Neuronal stem cell (in vitro differentiated cells): ENCODE measurements around the gene TBC1D12.

Experiments
- DNase-seq: peaks from one replicate; pipeline ENCODE4 v3.0.0-alpha.2; 2013; ENCODE audit warnings: low spot score
- H2AFZ ChIP-seq: one replicate; pipeline ENCODE4 v1.6.1; 2013; ENCODE audit warnings: mild to moderate bottlenecking, low read length, inconsistent platforms
- H2AK5ac ChIP-seq: 2 replicates; pipeline ENCODE4 v1.6.1; 2013; ENCODE audit warnings: low read depth, mild to moderate bottlenecking, inconsistent platforms, low read length, moderate library complexity, mixed read lengths
- H2BK120ac ChIP-seq: 2 replicates; pipeline ENCODE4 v1.6.1; 2013; ENCODE audit warnings: low read depth, mild to moderate bottlenecking, inconsistent platforms, low read length, moderate library complexity, mixed read lengths
- H2BK12ac ChIP-seq: one replicate; pipeline ENCODE4 v1.6.1; 2013; ENCODE audit warnings: low read length, inconsistent platforms
- H2BK15ac ChIP-seq: 2 replicates; pipeline ENCODE4 v1.6.1; 2013; ENCODE audit warnings: mild to moderate bottlenecking, low read length, inconsistent platforms, mixed read lengths
- H2BK5ac ChIP-seq: one replicate; pipeline ENCODE4 v1.6.1; 2013; ENCODE audit warnings: inconsistent platforms, mild to moderate bottlenecking, low read length, moderate library complexity
- H3K14ac ChIP-seq: one replicate; pipeline ENCODE4 v1.6.1; 2013; ENCODE audit warnings: low read length, inconsistent platforms
- H3K18ac ChIP-seq: 2 replicates; pipeline ENCODE4 v1.6.1; 2013; ENCODE audit warnings: low read length, inconsistent platforms
- H3K23ac ChIP-seq: 2 replicates; pipeline ENCODE4 v1.6.1; 2013; ENCODE audit warnings: low read depth, mild to moderate bottlenecking, mixed read lengths, low read length, inconsistent platforms; ENCODE audit not compliant: poor library complexity
- H3K27ac ChIP-seq: replicated peaks from 3 replicates; pipeline ENCODE4 v1.5.1; 2013; ENCODE audit warnings: low read length, inconsistent platforms
- H3K27me3 ChIP-seq, 3 experiments: 2 replicates each; pipeline ENCODE4 v1.6.1; 2013; ENCODE audit warnings: low read length in 3 of 3, mild to moderate bottlenecking in 2 of 3, inconsistent platforms in 1 of 3, low read depth in 1 of 3, mixed read lengths in 1 of 3, moderate library complexity in 1 of 3; ENCODE audit not compliant: control insufficient read depth in 3 of 3, insufficient read depth in 3 of 3
- H3K36me3 ChIP-seq, 2 donors: replicated peaks in 1 of 2; 2 replicates each; pipeline ENCODE4 v1.6.1; 2013; ENCODE audit warnings: low read length in 2 of 2; ENCODE audit not compliant: control insufficient read depth in 2 of 2, insufficient read depth in 2 of 2
- H3K4ac ChIP-seq: 2 replicates; pipeline ENCODE4 v1.6.1; 2013; ENCODE audit warnings: inconsistent platforms, mild to moderate bottlenecking, low read length, moderate library complexity
- H3K4me1 ChIP-seq, 2 donors: 1 replicate in 1 of 2; 2 replicates in 1 of 2; pipeline ENCODE4 v1.6.1; 2013; ENCODE audit warnings: low read length in 2 of 2, low read depth in 1 of 2; ENCODE audit not compliant: control insufficient read depth in 2 of 2, insufficient read depth in 1 of 2
- H3K4me2 ChIP-seq: one replicate; pipeline ENCODE4 v1.6.1; 2013; ENCODE audit warnings: mild to moderate bottlenecking, low read length, inconsistent platforms; ENCODE audit not compliant: insufficient read depth, poor library complexity, severe bottlenecking
- H3K4me3 ChIP-seq, 2 donors: 2 replicates each; pipeline ENCODE4 v1.5.1; 2013; ENCODE audit warnings: low read length in 2 of 2, mild to moderate bottlenecking in 2 of 2, inconsistent platforms in 1 of 2, moderate library complexity in 1 of 2
- H3K79me1 ChIP-seq: one replicate; pipeline ENCODE4 v1.6.1; 2013; ENCODE audit warnings: low read depth, mild to moderate bottlenecking, inconsistent platforms, low read length, moderate library complexity
- H3K9ac ChIP-seq: one replicate; pipeline ENCODE4 v1.6.1; 2013; ENCODE audit warnings: mild to moderate bottlenecking, low read depth, low read length, inconsistent platforms; ENCODE audit not compliant: poor library complexity
- H3K9me3 ChIP-seq, 2 donors: replicated peaks in 1 of 2; 2 replicates each; pipeline versions ENCODE3 to v1.6.1; 2013; ENCODE audit warnings: low read length in 2 of 2, mild to moderate bottlenecking in 2 of 2, inconsistent platforms in 1 of 2, low read depth in 1 of 2, mixed read lengths in 1 of 2, moderate library complexity in 1 of 2; ENCODE audit not compliant: control insufficient read depth in 2 of 2, insufficient read depth in 1 of 2
- H4K8ac ChIP-seq: one replicate; pipeline ENCODE4 v1.6.1; 2013; ENCODE audit warnings: low read depth, mild to moderate bottlenecking, inconsistent platforms, low read length, moderate library complexity
- H4K91ac ChIP-seq: one replicate; pipeline ENCODE4 v1.6.1; 2013; ENCODE audit warnings: low read length, low read depth, mild to moderate bottlenecking, inconsistent platforms; ENCODE audit not compliant: poor library complexity
- WGBS, 2 donors: extraction: QIAGEN DNeasy Blood & Tissue Kit; methylation state at CpG; one replicate each; pipeline ENCODE4 v1.1.7; 2013; ENCODE audit warnings: missing lambda C conversion rate in 2 of 2, mixed read lengths in 1 of 2; ENCODE audit not compliant: insufficient read length in 2 of 2, insufficient replicate concordance in 1 of 2; ENCODE audit errors: extremely low coverage in 2 of 2; 5-methylcytosine and 5-hydroxymethylcytosine counted together

The TBC1D12 gene

DNA sequence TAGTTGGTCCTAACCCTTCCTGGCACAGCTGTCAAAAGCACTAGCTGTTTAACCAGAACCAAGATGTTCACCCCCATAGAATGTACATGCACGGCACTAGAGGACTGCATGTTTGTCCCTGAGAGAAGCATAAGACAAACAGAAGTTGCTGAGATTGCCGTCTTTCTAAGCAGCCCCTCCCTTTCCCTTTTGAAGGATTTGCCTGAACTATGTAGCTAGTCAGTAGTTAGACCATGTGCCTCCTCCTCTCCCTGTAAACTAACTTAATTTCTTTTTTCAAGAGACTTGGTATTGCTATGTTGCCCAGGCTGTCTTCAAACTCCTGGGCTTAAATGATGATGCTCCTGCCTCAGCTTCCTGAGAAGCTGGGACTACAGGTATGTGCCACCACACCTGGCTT is 40.7 kb downstream of the TBC1D12 start:
- Histone ChIP-seq H2BK15ac (no peak overlapping the region), H3K79me1 (no peaks in the 10 kb centered on the region), H4K91ac (no peak overlapping the region), H3K9me3 (no peaks in the 10 kb centered on the region), H3K18ac (no peak overlapping the region), H3K36me3 (no peaks in the 10 kb centered on the region), H3K9ac (no peak overlapping the region), H3K4ac (no peak overlapping the region), H3K4me3 (no peak overlapping the region), H3K23ac (no peak overlapping the region), H3K27ac (no peak overlapping the region), H2BK12ac (no peak overlapping the region), H2BK120ac (no peak overlapping the region), H4K8ac (no peak overlapping the region), H3K27me3 (no peaks in the 10 kb centered on the region), H2BK5ac (no peak overlapping the region), H3K4me1 (no peaks in the 10 kb centered on the region), H2AFZ (no peak overlapping the region), H3K4me2 (no peak overlapping the region), H2AK5ac (no peak overlapping the region), H3K14ac (no peak overlapping the region)
- no peak for DNase-seq
- WGBS, 2 donors = no CpG with 5 or more reads among the region's 2 CpGs

DNA sequence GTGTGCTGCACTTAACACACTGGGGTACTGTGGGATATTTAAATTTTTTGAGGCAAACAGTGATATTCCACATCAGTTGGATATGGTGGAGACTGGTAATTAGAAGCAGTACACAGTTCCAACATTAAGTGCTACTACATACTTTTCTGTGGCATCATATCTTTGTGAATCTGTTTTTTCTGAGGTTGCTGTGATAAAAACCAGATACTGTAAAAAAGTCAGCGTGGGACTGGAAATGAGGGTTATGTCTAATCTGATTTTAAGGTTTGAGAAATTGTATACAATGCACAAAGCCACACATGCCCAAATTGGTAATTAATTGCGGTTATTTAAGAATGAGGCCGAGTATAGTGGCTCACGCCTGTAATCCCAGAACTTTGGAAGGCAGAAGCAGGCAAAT is 41.2 kb downstream of the TBC1D12 start:
- no peak overlapping the region for H3K4me3 ChIP-seq
- no peak overlapping the region for H4K91ac ChIP-seq
- no peak overlapping the region for H3K4ac ChIP-seq
- H3K4me2 ChIP-seq = no peak overlapping the region
- no peak overlapping the region for H2BK5ac ChIP-seq
- H2AFZ ChIP-seq = no peak overlapping the region
- H2BK15ac ChIP-seq = no peak overlapping the region
- no peak overlapping the region for H2AK5ac ChIP-seq
- no peaks in the 10 kb centered on the region for H3K4me1 ChIP-seq
- no peaks in the 10 kb centered on the region for H3K79me1 ChIP-seq
- no peaks in the 10 kb centered on the region for H3K27me3 ChIP-seq
- no peak overlapping the region for H4K8ac ChIP-seq
- DNase-seq = no peak
- H3K27ac ChIP-seq = no peak overlapping the region
- H3K18ac ChIP-seq = no peak overlapping the region
- WGBS, 2 donors = no CpG with 5 or more reads among the region's 4 CpGs
- no peak overlapping the region for H3K23ac ChIP-seq
- no peak overlapping the region for H3K9ac ChIP-seq
- no peak overlapping the region for H3K14ac ChIP-seq
- H3K9me3 ChIP-seq = no peaks in the 10 kb centered on the region
- no peak overlapping the region for H2BK12ac ChIP-seq
- H3K36me3 ChIP-seq = no peaks in the 10 kb centered on the region
- H2BK120ac ChIP-seq = no peak overlapping the region

DNA sequence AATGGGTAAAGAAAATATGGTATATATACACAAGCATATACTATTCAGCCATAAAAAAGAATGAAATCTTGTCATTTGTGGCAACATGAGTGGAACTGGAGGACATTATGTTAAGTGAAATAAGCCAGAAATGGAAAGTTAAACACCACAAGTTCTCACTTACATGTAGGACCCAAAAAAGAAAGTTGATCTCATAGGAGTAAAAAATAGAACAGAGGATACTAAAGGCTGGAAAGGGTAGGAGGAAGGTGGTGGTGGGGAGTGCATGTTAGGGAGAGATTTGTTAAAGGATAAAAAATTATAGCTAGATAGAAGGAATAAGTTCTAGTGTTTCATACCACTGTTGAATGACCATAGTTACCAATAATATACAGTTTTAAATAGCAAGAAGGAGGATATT is 48.4 kb downstream of the TBC1D12 start:
- H2AK5ac ChIP-seq = no peak overlapping the region
- no peak overlapping the region for H2BK15ac ChIP-seq
- no peak overlapping the region for H2BK12ac ChIP-seq
- H3K27me3 ChIP-seq = no peaks in the 10 kb centered on the region
- no peaks in the 10 kb centered on the region for H3K4me1 ChIP-seq
- H3K27ac ChIP-seq = no peak overlapping the region
- no peak overlapping the region for H3K9ac ChIP-seq
- no peak overlapping the region for H3K18ac ChIP-seq
- no peak for DNase-seq
- H3K9me3 ChIP-seq = peaks cover 0 to 9% of the 10 kb centered on the region in 2 donors
- no peak overlapping the region for H3K14ac ChIP-seq
- no peak overlapping the region for H3K4ac ChIP-seq
- no peaks in the 10 kb centered on the region for H3K79me1 ChIP-seq
- no peak overlapping the region for H3K4me3 ChIP-seq
- H4K8ac ChIP-seq = no peak overlapping the region
- no peak overlapping the region for H3K23ac ChIP-seq
- no peak overlapping the region for H2BK5ac ChIP-seq
- no peak overlapping the region for H2BK120ac ChIP-seq
- no peak overlapping the region for H3K4me2 ChIP-seq
- no peak overlapping the region for H4K91ac ChIP-seq
- H3K36me3 ChIP-seq = no peaks in the 10 kb centered on the region
- H2AFZ ChIP-seq = no peak overlapping the region

DNA sequence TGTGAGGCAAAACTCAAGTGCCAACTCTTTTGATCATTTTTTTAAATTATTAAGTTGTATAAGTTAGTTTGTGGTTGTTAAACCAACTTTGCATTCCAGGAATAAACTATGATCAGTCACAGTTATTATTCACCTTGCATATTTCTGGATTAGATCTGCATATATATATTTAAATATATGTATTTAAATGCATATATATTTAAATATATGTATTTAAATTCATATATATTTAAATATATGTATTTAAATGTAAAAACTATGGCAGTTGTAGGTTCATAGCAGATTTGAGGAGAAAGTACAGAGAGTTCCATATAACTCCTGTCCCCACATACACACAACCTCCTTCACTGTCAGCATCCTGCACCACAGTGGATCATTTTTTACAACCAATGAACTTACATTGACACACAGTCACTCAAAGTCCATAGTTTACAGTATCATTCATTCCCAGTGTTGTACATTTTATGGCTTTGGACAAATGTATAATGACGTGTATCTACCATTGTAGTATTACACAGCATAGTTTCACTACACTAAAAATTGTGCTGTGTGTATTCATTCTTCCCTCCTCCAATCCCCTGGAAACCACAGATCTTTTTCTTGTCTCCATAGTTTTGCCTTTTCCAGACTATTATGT is 49.7 kb downstream of the TBC1D12 start:
- WGBS, 2 donors = no CpG with 5 or more reads among the region's 1 CpG

More for the DNA sequence above, 49.7 kb downstream of the TBC1D12 start:
- Histone ChIP-seq H3K9ac (no peak overlapping the region), H2BK12ac (no peak overlapping the region), H2BK15ac (no peak overlapping the region), H3K4me1 (no peaks in the 10 kb centered on the region), H3K79me1 (no peaks in the 10 kb centered on the region), H3K18ac (no peak overlapping the region), H3K4me3 (no peak overlapping the region), H3K4me2 (no peak overlapping the region), H3K4ac (no peak overlapping the region), H2AK5ac (no peak overlapping the region), H3K36me3 (no peaks in the 10 kb centered on the region), H3K27me3 (no peaks in the 10 kb centered on the region), H3K27ac (no peak overlapping the region), H4K91ac (no peak overlapping the region), H2BK5ac (no peak overlapping the region), H3K9me3 (peaks cover 0 to 9% of the 10 kb centered on the region in 2 donors), H2AFZ (no peak overlapping the region), H2BK120ac (no peak overlapping the region), H4K8ac (no peak overlapping the region), H3K14ac (no peak overlapping the region), H3K23ac (no peak overlapping the region)
- DNase-seq = no peak
